ENCODE results near the gene ASAP2. TPM values are rescaled to one million over a fixed set of nuclear protein-coding genes. Genes with fewer than 3 reads are reported as not detected.

Gene ASAP2
- polyA plus RNA-seq, 1 donor (not counting 4 experiments of a cell fraction or from before 2014, with no cell fraction given): 54.2 TPM

- FAIRE-seq: no peak
- TF ChIP-seq CTCF (optimal IDR thresholded peaks at IDR 0.05 in 1 of 3, IDR thresholded peaks at IDR 0.05 in 1 of 3, conservative IDR thresholded peaks at IDR 0.05 in 1 of 3; ENCODE audit: extremely low read depth in 1 of 3, insufficient read depth in 2 of 3, low read length in 3 of 3): no peak
- TF ChIP-seq EZH2 (IDR thresholded peaks at IDR 0.05; ENCODE audit: low read length): no peak
Measured at GRCh38 chr2:9384521-9384920, 177.9 kb downstream of the ASAP2 start.

GRCh38 chr2:9385841-9386240 lies 179.2 kb downstream of the ASAP2 start:
- Histone ChIP-seq H4K20me1 (ENCODE audit: control insufficient read depth, extremely low read depth, insufficient read depth, low read length) (peaks cover 8% of the 10 kb centered on the region), H3K4me2 (ENCODE audit: control insufficient read depth, extremely low read depth, insufficient read depth, low read depth, low read length) (no peak overlapping the region), H3K9ac (ENCODE audit: control insufficient read depth, extremely low read depth, insufficient read depth, low read length) (no peak overlapping the region), H3K27me3 (ENCODE audit: control insufficient read depth, extremely low read depth, insufficient read depth, low read length) (no peaks in the 10 kb centered on the region), H3K27ac (ENCODE audit: control insufficient read depth, insufficient read depth, low read length) (peak overlapping the region; percentile 50), H2AFZ (ENCODE audit: control insufficient read depth, low read length) (no peak overlapping the region), H3K9me1 (ENCODE audit: control insufficient read depth, extremely low read depth, insufficient read depth, low read length) (peaks cover under 1% of the 10 kb centered on the region), H3K4me1 (ENCODE audit: control insufficient read depth, extremely low read depth, insufficient read depth, low read length) (peaks cover 18% of the 10 kb centered on the region), H3K79me2 (ENCODE audit: control insufficient read depth, insufficient read depth, low read length) (no peaks in the 10 kb centered on the region), H3K4me3 (ENCODE audit: control insufficient read depth in 2 of 3, extremely low read depth in 1 of 3, insufficient read depth in 2 of 3, low read depth in 1 of 3, low read length in 3 of 3) (no peak overlapping the region), H3K9me3 (ENCODE audit: control insufficient read depth, low read depth, low read length) (no peaks in the 10 kb centered on the region), H3K36me3 (ENCODE audit: control insufficient read depth in 2 of 2, extremely low read depth in 1 of 2, insufficient read depth in 2 of 2, low read length in 2 of 2) (peaks cover 54 to 61% of the 10 kb centered on the region in 2 experiments)
- TF ChIP-seq EZH2 (IDR thresholded peaks at IDR 0.05; ENCODE audit: low read length) (no peak), CTCF (optimal IDR thresholded peaks at IDR 0.05 in 1 of 3, IDR thresholded peaks at IDR 0.05 in 1 of 3, conservative IDR thresholded peaks at IDR 0.05 in 1 of 3; ENCODE audit: extremely low read depth in 1 of 3, insufficient read depth in 2 of 3, low read length in 3 of 3) (no peak)
- FAIRE-seq: no peak
- no peak for DNase-seq (ENCODE audit: low read depth, low spot score)
- dilution Hi-C loops (cut with MboI; ENCODE audit: extremely low pct_ligation_motif_present, low sequenced_read_pairs): no loop called here

More at GRCh38 chr2:9384521-9384920, 177.9 kb downstream of the ASAP2 start:
- Histone ChIP-seq H3K9me3 (ENCODE audit: control insufficient read depth, low read depth, low read length) (no peaks in the 10 kb centered on the region), H3K79me2 (ENCODE audit: control insufficient read depth, insufficient read depth, low read length) (no peaks in the 10 kb centered on the region), H3K4me2 (ENCODE audit: control insufficient read depth, extremely low read depth, insufficient read depth, low read depth, low read length) (no peak overlapping the region), H3K27me3 (ENCODE audit: control insufficient read depth, extremely low read depth, insufficient read depth, low read length) (no peaks in the 10 kb centered on the region), H3K9me1 (ENCODE audit: control insufficient read depth, extremely low read depth, insufficient read depth, low read length) (no peaks in the 10 kb centered on the region), H2AFZ (ENCODE audit: control insufficient read depth, low read length) (no peak overlapping the region), H3K27ac (ENCODE audit: control insufficient read depth, insufficient read depth, low read length) (no peak overlapping the region), H3K4me3 (ENCODE audit: control insufficient read depth in 2 of 3, extremely low read depth in 1 of 3, insufficient read depth in 2 of 3, low read depth in 1 of 3, low read length in 3 of 3) (no peak overlapping the region), H3K4me1 (ENCODE audit: control insufficient read depth, extremely low read depth, insufficient read depth, low read length) (peaks cover 21% of the 10 kb centered on the region), H4K20me1 (ENCODE audit: control insufficient read depth, extremely low read depth, insufficient read depth, low read length) (peaks cover 8% of the 10 kb centered on the region), H3K9ac (ENCODE audit: control insufficient read depth, extremely low read depth, insufficient read depth, low read length) (no peak overlapping the region), H3K36me3 (ENCODE audit: control insufficient read depth in 2 of 2, extremely low read depth in 1 of 2, insufficient read depth in 2 of 2, low read length in 2 of 2) (peaks cover 49 to 56% of the 10 kb centered on the region in 2 experiments)
- DNase-seq (ENCODE audit: low read depth, low spot score): no peak
- dilution Hi-C loops (cut with MboI; ENCODE audit: extremely low pct_ligation_motif_present, low sequenced_read_pairs): no loop called here
